ENCODE measurements around the gene KIDINS220. TPM values are rescaled to one million over a fixed set of nuclear protein-coding genes. Genes with fewer than 3 reads are reported as not detected.

The KIDINS220 gene
- total and polyA plus RNA-seq, 2 of the 13 experiments (the other 11 are each of a cell fraction or from before 2014, with no cell fraction given) = 25.2 to 32.3 TPM

DNA sequence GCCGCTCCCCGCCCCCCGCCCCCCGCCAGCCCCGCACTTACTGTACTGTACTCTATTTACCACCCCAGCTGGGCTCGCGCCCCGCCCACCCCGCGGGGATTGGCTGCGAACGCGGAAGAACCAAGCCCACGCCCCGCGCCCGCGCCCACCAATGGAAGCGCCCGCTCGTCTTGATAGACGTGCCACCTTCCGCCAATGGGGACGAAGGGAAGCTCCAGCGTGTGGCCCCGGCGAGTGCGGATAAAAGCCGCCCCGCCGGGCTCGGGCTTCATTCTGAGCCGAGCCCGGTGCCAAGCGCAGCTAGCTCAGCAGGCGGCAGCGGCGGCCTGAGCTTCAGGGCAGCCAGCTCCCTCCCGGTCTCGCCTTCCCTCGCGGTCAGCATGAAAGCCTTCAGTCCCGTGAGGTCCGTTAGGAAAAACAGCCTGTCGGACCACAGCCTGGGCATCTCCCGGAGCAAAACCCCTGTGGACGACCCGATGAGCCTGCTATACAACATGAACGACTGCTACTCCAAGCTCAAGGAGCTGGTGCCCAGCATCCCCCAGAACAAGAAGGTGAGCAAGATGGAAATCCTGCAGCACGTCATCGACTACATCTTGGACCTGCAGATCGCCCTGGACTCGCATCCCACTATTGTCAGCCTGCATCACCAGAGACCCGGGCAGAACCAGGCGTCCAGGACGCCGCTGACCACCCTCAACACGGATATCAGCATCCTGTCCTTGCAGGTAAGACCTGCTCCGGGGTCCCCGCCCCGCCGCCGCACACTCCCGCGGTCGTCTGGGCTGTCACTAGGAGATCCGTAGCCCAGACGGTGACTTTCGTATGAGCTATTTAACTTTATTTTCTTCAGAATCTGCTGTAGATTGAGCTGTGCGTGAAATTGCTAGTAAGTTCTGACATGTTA is 155.4 kb downstream of the KIDINS220 start, which contains the start of gene ID2 (continued):
- TF ChIP-seq, protein P1, sequence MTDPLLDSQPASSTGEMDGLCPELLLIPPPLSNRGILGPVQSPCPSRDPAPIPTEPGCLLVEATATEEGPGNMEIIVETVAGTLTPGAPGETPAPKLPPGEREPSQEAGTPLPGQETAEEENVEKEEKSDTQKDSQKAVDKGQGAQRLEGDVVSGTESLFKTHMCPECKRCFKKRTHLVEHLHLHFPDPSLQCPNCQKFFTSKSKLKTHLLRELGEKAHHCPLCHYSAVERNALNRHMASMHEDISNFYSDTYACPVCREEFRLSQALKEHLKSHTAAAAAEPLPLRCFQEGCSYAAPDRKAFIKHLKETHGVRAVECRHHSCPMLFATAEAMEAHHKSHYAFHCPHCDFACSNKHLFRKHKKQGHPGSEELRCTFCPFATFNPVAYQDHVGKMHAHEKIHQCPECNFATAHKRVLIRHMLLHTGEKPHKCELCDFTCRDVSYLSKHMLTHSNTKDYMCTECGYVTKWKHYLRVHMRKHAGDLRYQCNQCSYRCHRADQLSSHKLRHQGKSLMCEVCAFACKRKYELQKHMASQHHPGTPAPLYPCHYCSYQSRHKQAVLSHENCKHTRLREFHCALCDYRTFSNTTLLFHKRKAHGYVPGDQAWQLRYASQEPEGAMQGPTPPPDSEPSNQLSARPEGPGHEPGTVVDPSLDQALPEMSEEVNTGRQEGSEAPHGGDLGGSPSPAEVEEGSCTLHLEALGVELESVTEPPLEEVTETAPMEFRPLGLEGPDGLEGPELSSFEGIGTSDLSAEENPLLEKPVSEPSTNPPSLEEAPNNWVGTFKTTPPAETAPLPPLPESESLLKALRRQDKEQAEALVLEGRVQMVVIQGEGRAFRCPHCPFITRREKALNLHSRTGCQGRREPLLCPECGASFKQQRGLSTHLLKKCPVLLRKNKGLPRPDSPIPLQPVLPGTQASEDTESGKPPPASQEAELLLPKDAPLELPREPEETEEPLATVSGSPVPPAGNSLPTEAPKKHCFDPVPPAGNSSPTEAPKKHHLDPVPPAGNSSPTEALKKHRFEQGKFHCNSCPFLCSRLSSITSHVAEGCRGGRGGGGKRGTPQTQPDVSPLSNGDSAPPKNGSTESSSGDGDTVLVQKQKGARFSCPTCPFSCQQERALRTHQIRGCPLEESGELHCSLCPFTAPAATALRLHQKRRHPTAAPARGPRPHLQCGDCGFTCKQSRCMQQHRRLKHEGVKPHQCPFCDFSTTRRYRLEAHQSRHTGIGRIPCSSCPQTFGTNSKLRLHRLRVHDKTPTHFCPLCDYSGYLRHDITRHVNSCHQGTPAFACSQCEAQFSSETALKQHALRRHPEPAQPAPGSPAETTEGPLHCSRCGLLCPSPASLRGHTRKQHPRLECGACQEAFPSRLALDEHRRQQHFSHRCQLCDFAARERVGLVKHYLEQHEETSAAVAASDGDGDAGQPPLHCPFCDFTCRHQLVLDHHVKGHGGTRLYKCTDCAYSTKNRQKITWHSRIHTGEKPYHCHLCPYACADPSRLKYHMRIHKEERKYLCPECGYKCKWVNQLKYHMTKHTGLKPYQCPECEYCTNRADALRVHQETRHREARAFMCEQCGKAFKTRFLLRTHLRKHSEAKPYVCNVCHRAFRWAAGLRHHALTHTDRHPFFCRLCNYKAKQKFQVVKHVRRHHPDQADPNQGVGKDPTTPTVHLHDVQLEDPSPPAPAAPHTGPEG (CRISPR knock-in tag; IDR thresholded peaks at IDR 0.05) = peak; percentile 86
- TF ChIP-seq ZNF343 (CRISPR knock-in tag; IDR thresholded peaks at IDR 0.05) (peak; percentile 97), SRY (CRISPR knock-in tag; IDR thresholded peaks at IDR 0.05) (peak; percentile 96), TCF7 (IDR thresholded peaks at IDR 0.05; ENCODE audit: low read depth) (peak; percentile 23; the same call in 1 of the 2 replicates), ZIK1 (CRISPR knock-in tag; IDR thresholded peaks at IDR 0.05; ENCODE audit: borderline replicate concordance, low read depth) (peak; percentile 95), ZNF30 (CRISPR knock-in tag; IDR thresholded peaks at IDR 0.05) (peak; percentile 87), ZMYM2 (CRISPR knock-in tag; IDR thresholded peaks at IDR 0.05) (no peak), ZSCAN22 (CRISPR knock-in tag; IDR thresholded peaks at IDR 0.05) (no peak), MXD3 (CRISPR knock-in tag; IDR thresholded peaks at IDR 0.05) (peak; percentile 98), ZNF615 (CRISPR knock-in tag; IDR thresholded peaks at IDR 0.05; ENCODE audit: borderline replicate concordance) (0 out of 2 replicates have a peak, but pooled peaks have one; percentile 42), ZNF737 (CRISPR knock-in tag; IDR thresholded peaks at IDR 0.05; ENCODE audit: borderline replicate concordance) (peak; percentile 93; the same call in 1 of the 2 replicates), TCF12 (IDR thresholded peaks at IDR 0.05) (no peak), TCF12 (CRISPR knock-in tag; IDR thresholded peaks at IDR 0.05) (no peak), BCLAF1 (IDR thresholded peaks at IDR 0.05) (no peak), ZNF484 (CRISPR knock-in tag; IDR thresholded peaks at IDR 0.05; ENCODE audit: borderline replicate concordance, low read depth) (no peak)
- TF ChIP-seq, protein P2, sequence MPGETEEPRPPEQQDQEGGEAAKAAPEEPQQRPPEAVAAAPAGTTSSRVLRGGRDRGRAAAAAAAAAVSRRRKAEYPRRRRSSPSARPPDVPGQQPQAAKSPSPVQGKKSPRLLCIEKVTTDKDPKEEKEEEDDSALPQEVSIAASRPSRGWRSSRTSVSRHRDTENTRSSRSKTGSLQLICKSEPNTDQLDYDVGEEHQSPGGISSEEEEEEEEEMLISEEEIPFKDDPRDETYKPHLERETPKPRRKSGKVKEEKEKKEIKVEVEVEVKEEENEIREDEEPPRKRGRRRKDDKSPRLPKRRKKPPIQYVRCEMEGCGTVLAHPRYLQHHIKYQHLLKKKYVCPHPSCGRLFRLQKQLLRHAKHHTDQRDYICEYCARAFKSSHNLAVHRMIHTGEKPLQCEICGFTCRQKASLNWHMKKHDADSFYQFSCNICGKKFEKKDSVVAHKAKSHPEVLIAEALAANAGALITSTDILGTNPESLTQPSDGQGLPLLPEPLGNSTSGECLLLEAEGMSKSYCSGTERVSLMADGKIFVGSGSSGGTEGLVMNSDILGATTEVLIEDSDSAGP (CRISPR knock-in tag; IDR thresholded peaks at IDR 0.05; ENCODE audit: borderline replicate concordance) = peak; percentile 93
- TF ChIP-seq, protein P3, sequence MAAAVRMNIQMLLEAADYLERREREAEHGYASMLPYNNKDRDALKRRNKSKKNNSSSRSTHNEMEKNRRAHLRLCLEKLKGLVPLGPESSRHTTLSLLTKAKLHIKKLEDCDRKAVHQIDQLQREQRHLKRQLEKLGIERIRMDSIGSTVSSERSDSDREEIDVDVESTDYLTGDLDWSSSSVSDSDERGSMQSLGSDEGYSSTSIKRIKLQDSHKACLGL (CRISPR knock-in tag; IDR thresholded peaks at IDR 0.05) = peak; percentile 88

All from HepG2 (cell line).